ENCODE data around the gene HAUS5.

DNA sequence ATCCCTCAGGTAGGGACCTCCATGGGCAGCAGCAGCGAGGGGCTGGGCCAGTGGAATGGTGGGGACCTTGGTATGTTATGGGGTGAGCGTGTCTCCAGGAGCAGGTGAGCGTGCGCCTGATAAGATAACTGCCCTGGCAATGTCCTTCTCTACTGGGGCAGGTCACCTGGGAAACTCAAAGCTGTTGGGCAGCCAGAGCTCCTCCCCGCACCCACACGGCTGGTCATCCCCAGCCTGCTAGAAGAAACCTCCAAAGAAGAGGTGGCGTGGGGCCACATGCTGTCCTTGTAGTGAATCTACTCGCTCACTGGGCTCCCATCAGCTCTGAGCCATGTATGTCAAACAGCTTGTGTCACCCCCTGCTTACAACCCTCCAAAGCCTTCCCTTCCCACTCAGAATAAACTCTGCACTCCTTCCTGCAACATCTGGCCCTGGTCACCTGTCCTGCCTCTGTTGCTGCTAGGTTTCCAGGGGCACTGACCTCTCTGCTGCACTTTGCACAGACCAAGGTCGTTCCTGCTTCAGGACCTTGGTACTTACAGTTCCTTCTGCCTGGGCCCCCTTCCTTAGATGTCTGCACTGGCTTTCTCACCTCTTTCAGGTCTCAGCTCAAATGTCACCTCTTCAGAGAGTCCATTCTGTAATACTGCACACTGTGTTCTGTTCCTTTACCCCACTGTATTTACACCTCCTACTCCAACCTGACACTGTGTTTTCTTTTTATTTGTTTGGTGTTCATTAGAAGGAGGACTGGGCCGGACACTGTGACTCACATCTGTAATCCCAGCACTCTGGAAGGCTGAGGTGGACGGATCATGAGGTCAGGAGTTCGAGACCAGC is 47.3 kb upstream of the HAUS5 start:
- TF ChIP-seq CTCF (IDR thresholded peaks at IDR 0.05) (no peak), POLR2A (IDR thresholded peaks at IDR 0.05) (no peak)
